Ascending aorta (tissue), 2 donors: Measurements from ENCODE around the gene BANF2. TPM values are rescaled to one million over a fixed set of nuclear protein-coding genes. Genes with fewer than 3 reads are reported as not detected.
"Not testable (repeated sequence)": the region's sequence is repeated elsewhere in the genome, so short reads cannot be mapped to it uniquely, and the experiment has no call there.

Experiments
- DNase-seq, 2 donors: peaks; one replicate each; pipeline ENCODE4 v3.0.0-alpha.2; 2019; ENCODE audit warnings: low spot score in 2 of 2
- H3K27ac ChIP-seq, 2 donors: fragments of 200-600 bp; sonication (generic); one replicate each; pipeline ENCODE4 v1.5.1; 2016 to 2017; ENCODE audit warnings: mild to moderate bottlenecking in 1 of 2
- H3K27me3 ChIP-seq: fragments of 200-600 bp; sonication (generic); one replicate; pipeline ENCODE4 v1.5.1; 2017
- H3K36me3 ChIP-seq, 2 donors: fragments of 200-600 bp; sonication (generic); one replicate each; pipeline ENCODE4 v1.5.1; 2016
- H3K4me1 ChIP-seq, 2 donors: fragments of 200-600 bp; sonication (generic); one replicate each; pipeline ENCODE4 v1.5.1; 2016 to 2017; ENCODE audit warnings: mild to moderate bottlenecking in 1 of 2
- H3K4me3 ChIP-seq, 2 donors: fragments of 200-600 bp; sonication (generic); one replicate each; pipeline ENCODE4 v1.5.1; 2016 to 2017; ENCODE audit warnings: mild to moderate bottlenecking in 1 of 2
- H3K9me3 ChIP-seq, 2 donors: fragments of 200-600 bp; sonication (generic); one replicate each; pipeline ENCODE4 v1.5.1; 2016
- intact Hi-C: fragments of 100-400 bp; cut with DNase I; formaldehyde crosslinking; loops from one replicate; pipeline ENCODE4 v1.15.1; 2023
- total RNA-seq: library from RNA; depleted of rRNA; stranded (reverse); fragments of >200 nt; gene quantifications from one replicate; pipeline ENCODE4 v1.1.0, GENCODE V29; 2016
- TF ChIP-seq, protein P1 (sequence below), 3 experiments: fragments of 200-600 bp in 2 of 3; fragments of 450-650 bp in 1 of 3; sonication (generic) in 2 of 3; IDR thresholded peaks; one replicate each; pipeline ENCODE4 v1.5.1; 2016 to 2019; ENCODE audit warnings: antibody characterized with exemption in 3 of 3, mild to moderate bottlenecking in 1 of 3, moderate library complexity in 1 of 3

BANF2 gene
- total RNA-seq, 1 donor from 2014 or later: not detected

DNA sequence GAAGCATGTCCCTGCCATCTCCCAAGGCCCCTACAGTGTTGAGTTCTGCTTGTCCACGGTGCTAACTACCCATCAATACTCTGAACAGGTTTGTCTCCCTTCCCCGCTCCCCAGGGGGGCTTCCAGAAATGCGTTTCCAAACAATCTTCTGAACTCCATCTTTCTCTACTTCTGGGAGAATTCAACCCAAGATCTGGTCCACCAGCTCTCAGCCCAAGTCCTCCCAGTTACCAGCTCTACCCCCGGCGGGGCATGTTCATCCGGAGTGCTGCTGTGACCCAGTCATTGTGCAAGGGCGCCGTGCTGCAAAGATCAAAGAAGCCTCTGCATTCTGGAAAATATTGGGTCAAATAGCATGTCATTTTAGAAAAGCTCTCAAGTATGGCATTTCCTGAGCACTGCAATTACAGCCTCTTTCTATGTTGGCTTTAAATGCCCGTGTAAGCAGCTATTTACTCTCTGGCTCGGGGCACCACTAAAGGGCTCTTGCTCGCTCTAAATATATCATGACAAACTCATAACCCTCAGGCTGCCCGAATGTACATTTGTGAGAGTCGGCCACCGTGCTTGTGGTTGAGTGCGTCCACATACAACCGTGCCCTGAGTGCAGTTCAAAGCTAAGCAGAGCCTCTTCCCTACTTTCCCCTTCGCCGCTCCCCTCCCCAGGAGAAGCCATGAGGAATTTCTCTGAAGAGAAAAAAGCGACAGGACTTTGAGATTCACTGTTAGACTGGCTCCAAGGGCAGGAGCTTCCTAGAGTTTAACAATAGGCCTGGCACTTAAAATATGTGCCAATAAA lies 71.6 kb downstream of the BANF2 start:
- Histone ChIP-seq H3K9me3 (no peaks in the 10 kb centered on the region), H3K27me3 (no peaks in the 10 kb centered on the region), H3K27ac (no peak overlapping the region), H3K36me3 (no peaks in the 10 kb centered on the region), H3K4me3 (no peak overlapping the region), H3K4me1 (no peaks in the 10 kb centered on the region)
- TF ChIP-seq, protein P1, sequence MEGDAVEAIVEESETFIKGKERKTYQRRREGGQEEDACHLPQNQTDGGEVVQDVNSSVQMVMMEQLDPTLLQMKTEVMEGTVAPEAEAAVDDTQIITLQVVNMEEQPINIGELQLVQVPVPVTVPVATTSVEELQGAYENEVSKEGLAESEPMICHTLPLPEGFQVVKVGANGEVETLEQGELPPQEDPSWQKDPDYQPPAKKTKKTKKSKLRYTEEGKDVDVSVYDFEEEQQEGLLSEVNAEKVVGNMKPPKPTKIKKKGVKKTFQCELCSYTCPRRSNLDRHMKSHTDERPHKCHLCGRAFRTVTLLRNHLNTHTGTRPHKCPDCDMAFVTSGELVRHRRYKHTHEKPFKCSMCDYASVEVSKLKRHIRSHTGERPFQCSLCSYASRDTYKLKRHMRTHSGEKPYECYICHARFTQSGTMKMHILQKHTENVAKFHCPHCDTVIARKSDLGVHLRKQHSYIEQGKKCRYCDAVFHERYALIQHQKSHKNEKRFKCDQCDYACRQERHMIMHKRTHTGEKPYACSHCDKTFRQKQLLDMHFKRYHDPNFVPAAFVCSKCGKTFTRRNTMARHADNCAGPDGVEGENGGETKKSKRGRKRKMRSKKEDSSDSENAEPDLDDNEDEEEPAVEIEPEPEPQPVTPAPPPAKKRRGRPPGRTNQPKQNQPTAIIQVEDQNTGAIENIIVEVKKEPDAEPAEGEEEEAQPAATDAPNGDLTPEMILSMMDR (IDR thresholded peaks at IDR 0.05): no peak
- no peak for DNase-seq
- intact Hi-C loops: no loop called here

DNA sequence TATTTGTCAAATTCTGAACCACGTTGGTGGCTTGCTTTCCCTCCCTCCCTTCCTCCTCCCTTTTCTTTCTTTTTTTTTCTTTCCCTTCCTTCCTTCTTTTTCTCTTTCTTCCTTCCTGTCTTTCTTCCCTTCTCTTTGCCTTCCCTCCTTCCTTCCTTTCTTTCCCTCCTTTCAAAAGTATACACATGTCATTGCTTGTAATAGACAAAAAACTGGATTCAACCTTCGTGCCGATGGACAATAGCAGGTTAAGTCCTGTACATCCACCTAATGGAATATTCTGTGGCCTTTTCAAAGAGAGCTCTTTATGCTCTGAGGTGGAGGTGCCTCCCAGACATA lies 72.2 kb downstream of the BANF2 start:
- no peak overlapping the region for H3K27ac ChIP-seq
- DNase-seq: no peak
- no peaks in the 10 kb centered on the region for H3K4me1 ChIP-seq
- no peaks in the 10 kb centered on the region for H3K27me3 ChIP-seq
- no peak overlapping the region for H3K4me3 ChIP-seq
- intact Hi-C loops: no loop called here
- TF ChIP-seq, protein P1 (IDR thresholded peaks at IDR 0.05): no peak
- H3K36me3 ChIP-seq: no peaks in the 10 kb centered on the region
- no peaks in the 10 kb centered on the region for H3K9me3 ChIP-seq

DNA sequence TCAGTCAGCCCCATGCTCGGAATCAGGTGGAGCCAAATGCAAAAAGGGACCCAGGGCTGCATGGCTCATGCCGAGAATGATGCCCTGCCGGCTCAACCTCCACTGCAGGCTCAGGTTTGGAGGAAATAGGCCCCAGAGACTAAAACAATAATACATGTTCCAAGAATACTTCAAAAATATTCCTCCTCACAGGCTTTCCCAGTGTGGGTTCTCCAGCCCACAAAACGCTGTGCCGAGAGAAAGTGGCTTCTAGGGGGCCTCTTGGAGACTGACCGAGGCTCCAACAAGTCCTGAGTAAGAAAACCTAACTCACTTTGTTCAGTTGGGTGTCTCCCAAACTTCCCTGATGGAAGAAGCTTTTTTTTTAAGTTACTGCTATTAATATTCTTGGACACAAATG lies 73.9 kb downstream of the BANF2 start:
- no peaks in the 10 kb centered on the region for H3K27me3 ChIP-seq
- intact Hi-C loops: no loop called here
- H3K36me3 ChIP-seq: no peaks in the 10 kb centered on the region
- no peaks in the 10 kb centered on the region for H3K4me1 ChIP-seq
- H3K27ac ChIP-seq: peak overlapping the region; percentile 29 to 54
- TF ChIP-seq, protein P1 (IDR thresholded peaks at IDR 0.05): no peak
- no peaks in the 10 kb centered on the region for H3K9me3 ChIP-seq
- H3K4me3 ChIP-seq: no peak overlapping the region
- DNase-seq: no peak

DNA sequence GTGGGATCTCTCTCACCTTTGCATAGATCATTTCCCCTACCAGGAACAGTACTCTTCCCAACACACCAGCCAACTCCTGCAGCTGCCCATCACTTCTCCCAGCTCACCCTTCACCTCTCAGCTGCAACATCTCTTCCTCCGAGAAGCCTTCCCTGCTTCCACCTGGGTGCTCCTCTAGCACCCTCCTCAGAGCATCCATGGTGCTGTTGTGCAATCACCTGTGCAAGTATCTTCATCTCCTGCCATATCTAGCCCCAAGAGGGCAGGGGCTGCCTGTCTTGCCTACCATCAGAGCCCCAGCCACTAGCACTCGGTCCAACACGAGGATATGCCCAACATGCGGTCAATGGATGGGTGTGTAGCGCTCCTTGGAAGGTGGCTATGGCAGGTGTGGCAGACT lies 75.8 kb downstream of the BANF2 start:
- Histone ChIP-seq H3K4me1 (no peaks in the 10 kb centered on the region), H3K27me3 (no peaks in the 10 kb centered on the region), H3K4me3 (no peak overlapping the region), H3K36me3 (no peaks in the 10 kb centered on the region), H3K9me3 (no peaks in the 10 kb centered on the region), H3K27ac (no peak overlapping the region)
- TF ChIP-seq, protein P1 (IDR thresholded peaks at IDR 0.05): no peak
- intact Hi-C loops: no loop called here
- DNase-seq: no peak

DNA sequence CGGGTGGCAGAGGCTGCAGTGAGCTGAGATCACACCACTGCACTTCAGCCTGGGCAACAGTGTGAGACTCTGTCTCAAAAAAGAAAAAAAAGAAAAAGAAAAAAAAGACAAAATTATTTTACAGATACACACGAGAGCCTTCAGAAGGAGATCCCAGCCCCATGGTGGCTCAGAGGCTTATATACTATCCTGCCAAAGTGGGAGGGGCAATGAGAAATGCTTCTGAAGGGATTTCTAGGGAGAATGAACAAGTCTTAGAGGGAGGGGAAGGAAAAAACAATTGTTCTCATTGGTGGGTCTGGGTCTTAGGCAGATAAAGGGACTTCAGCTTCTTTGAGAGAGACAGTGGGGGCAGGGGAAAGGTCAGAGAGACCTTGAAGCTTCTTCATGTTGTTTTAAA lies 76.8 kb downstream of the BANF2 start:
- DNase-seq: no peak
- H3K36me3 ChIP-seq: no peaks in the 10 kb centered on the region
- H3K9me3 ChIP-seq: no peaks in the 10 kb centered on the region
- TF ChIP-seq, protein P1 (IDR thresholded peaks at IDR 0.05): no peak
- H3K4me3 ChIP-seq: no peak overlapping the region
- H3K4me1 ChIP-seq: no peaks in the 10 kb centered on the region
- intact Hi-C loops: no loop called here
- H3K27ac ChIP-seq: no peak overlapping the region
- H3K27me3 ChIP-seq: no peaks in the 10 kb centered on the region

DNA sequence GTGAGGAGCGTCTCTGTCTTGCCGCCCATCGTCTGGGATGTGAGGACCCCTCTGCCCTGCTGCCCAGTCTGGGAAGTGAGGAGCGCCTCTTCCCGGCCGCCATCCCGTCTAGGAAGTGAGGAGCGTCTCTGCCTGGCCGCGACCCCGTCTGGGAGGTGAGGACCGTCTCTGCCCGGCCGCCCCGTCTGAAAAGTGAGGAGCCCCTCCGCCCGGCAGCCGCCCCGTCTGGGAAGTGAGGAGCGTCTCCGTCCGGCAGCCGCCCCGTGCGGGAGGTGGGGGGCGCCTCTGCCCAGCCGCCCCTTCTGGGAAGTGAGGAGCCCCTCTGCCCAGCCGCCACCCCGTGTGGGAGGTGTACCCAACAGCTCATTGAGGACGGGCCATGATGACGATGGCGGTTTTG lies 79.2 kb downstream of the BANF2 start:
- H3K9me3 ChIP-seq, H3K36me3 ChIP-seq, H3K4me3 ChIP-seq, DNase-seq, H3K27me3 ChIP-seq, H3K27ac ChIP-seq, H3K4me1 ChIP-seq, intact Hi-C loops: not testable (repeated sequence)
